HG03135 (cell line): Measurements from ENCODE around the gene ANKFN1.

Experiments used
- ATAC-seq: cut with Tn5 transposase; IDR thresholded peaks from one replicate; pipeline ENCODE4 v1.9.1; 2021; ENCODE audit warnings: mild to moderate bottlenecking, moderate library complexity; ENCODE audit not compliant: unreplicated experiment

ANKFN1 gene

GRCh38 chr17:56175299-56175955 is 22.2 kb downstream of the ANKFN1 start:
- ATAC-seq = no peak

GRCh38 chr17:56176091-56176490 is 22.8 kb downstream of the ANKFN1 start:
- ATAC-seq = no peak

GRCh38 chr17:56177361-56177760 is 24.1 kb downstream of the ANKFN1 start:
- ATAC-seq = no peak

- no peak for ATAC-seq
Observed at GRCh38 chr17:56178203-56178602, 24.9 kb downstream of the ANKFN1 start.

GRCh38 chr17:56182081-56182480 is 28.8 kb downstream of the ANKFN1 start:
- no peak for ATAC-seq

GRCh38 chr17:56184650-56185049 is 31.4 kb downstream of the ANKFN1 start:
- no peak for ATAC-seq

GRCh38 chr17:56185491-56186221 is 32.4 kb downstream of the ANKFN1 start:
- no peak for ATAC-seq

GRCh38 chr17:56186222-56186786 is 33.0 kb downstream of the ANKFN1 start:
- ATAC-seq = no peak

- ATAC-seq = no peak
Observed at GRCh38 chr17:56203430-56203829, 50.2 kb downstream of the ANKFN1 start.

GRCh38 chr17:56206351-56206750 is 53.1 kb downstream of the ANKFN1 start:
- ATAC-seq = no peak

- no peak for ATAC-seq
Observed at GRCh38 chr17:56213031-56213430, 59.8 kb downstream of the ANKFN1 start.

GRCh38 chr17:56217921-56218320 is 64.6 kb downstream of the ANKFN1 start:
- ATAC-seq = no peak

GRCh38 chr17:56222255-56222654 is 69.0 kb downstream of the ANKFN1 start:
- ATAC-seq = no peak

- no peak for ATAC-seq
Observed at GRCh38 chr17:56230660-56231059, 77.4 kb downstream of the ANKFN1 start.

GRCh38 chr17:56231252-56231651 is 78.0 kb downstream of the ANKFN1 start:
- no peak for ATAC-seq

- ATAC-seq = no peak
Observed at GRCh38 chr17:56231693-56232092, 78.4 kb downstream of the ANKFN1 start.

GRCh38 chr17:56244268-56244890 is 91.1 kb downstream of the ANKFN1 start:
- no peak for ATAC-seq

- no peak for ATAC-seq
Observed at GRCh38 chr17:56247816-56248215, 94.5 kb downstream of the ANKFN1 start.

GRCh38 chr17:56257075-56257474 is 103.8 kb downstream of the ANKFN1 start:
- ATAC-seq = no peak

GRCh38 chr17:56260376-56261002 is 107.2 kb downstream of the ANKFN1 start:
- ATAC-seq = no peak

- no peak for ATAC-seq
Observed at GRCh38 chr17:56262803-56263202, 109.5 kb downstream of the ANKFN1 start.
